ENCODE data around the gene BATF.

Gene BATF

GRCh38 chr14:75531660-75532317 is 9.5 kb downstream of the BATF start:
- DNase-seq (ENCODE audit: low spot score), result no peak

GRCh38 chr14:75533791-75534555 is 11.7 kb downstream of the BATF start:
- DNase-seq (ENCODE audit: low spot score), result no peak

GRCh38 chr14:75535164-75535898 is 13.1 kb downstream of the BATF start:
- DNase-seq (ENCODE audit: low spot score), result no peak

GRCh38 chr14:75537071-75537470 is 14.8 kb downstream of the BATF start:
- no peak for DNase-seq (ENCODE audit: low spot score)

- no peak for DNase-seq (ENCODE audit: low spot score)
These were observed 16.9 kb downstream of the BATF start for GRCh38 chr14:75539162-75539560.

- no peak for DNase-seq (ENCODE audit: low spot score)
These were observed 17.6 kb downstream of the BATF start for GRCh38 chr14:75539561-75540478.

GRCh38 chr14:75540479-75540851 is 18.2 kb downstream of the BATF start:
- no peak for DNase-seq (ENCODE audit: low spot score)

- DNase-seq (ENCODE audit: low spot score), result no peak
These were observed 20.4 kb downstream of the BATF start for GRCh38 chr14:75542588-75543091.

- no peak for DNase-seq (ENCODE audit: low spot score)
These were observed 21.0 kb downstream of the BATF start for GRCh38 chr14:75543253-75543652.

GRCh38 chr14:75543786-75544185 is 21.5 kb downstream of the BATF start:
- DNase-seq (ENCODE audit: low spot score), result no peak

- no peak for DNase-seq (ENCODE audit: low spot score)
These were observed 23.6 kb downstream of the BATF start for GRCh38 chr14:75545907-75546306.

GRCh38 chr14:75547552-75548250 is 25.4 kb downstream of the BATF start:
- no peak for DNase-seq (ENCODE audit: low spot score)

- DNase-seq (ENCODE audit: low spot score), result peak; percentile 34
These were observed 26.3 kb downstream of the BATF start for GRCh38 chr14:75548544-75548943.

- DNase-seq (ENCODE audit: low spot score), result no peak
These were observed 26.9 kb downstream of the BATF start for GRCh38 chr14:75549169-75549568.

- DNase-seq (ENCODE audit: low spot score), result no peak
These were observed 28.8 kb downstream of the BATF start for GRCh38 chr14:75551021-75551420.

GRCh38 chr14:75553157-75553556 is 30.9 kb downstream of the BATF start:
- no peak for DNase-seq (ENCODE audit: low spot score)

- no peak for DNase-seq (ENCODE audit: low spot score)
These were observed 31.6 kb downstream of the BATF start for GRCh38 chr14:75553761-75554364.

GRCh38 chr14:75554482-75554881 is 32.2 kb downstream of the BATF start:
- no peak for DNase-seq (ENCODE audit: low spot score)

- no peak for DNase-seq (ENCODE audit: low spot score)
These were observed 36.2 kb downstream of the BATF start for GRCh38 chr14:75558440-75558839.

GRCh38 chr14:75559045-75559444 is 36.8 kb downstream of the BATF start:
- no peak for DNase-seq (ENCODE audit: low spot score)
